SJSA1 (cell line): ENCODE measurements around the gene GLOD4. TPM values are rescaled to one million over a fixed set of nuclear protein-coding genes. Genes with fewer than 3 reads are reported as not detected.
"Not testable (repeated sequence)": the region's sequence is repeated elsewhere in the genome, so short reads cannot be mapped to it uniquely, and the experiment has no call there.

Experiments used
- DNase-seq, 2 experiments: peaks; one replicate each; pipeline ENCODE4 v3.0.0-alpha.2; 2015 to 2020; ENCODE audit warnings: low spot score in 2 of 2, low read depth in 1 of 2
- H3K27ac ChIP-seq: fragments of 250-450 bp; sonication (Bioruptor Pico); 2 replicates; pipeline ENCODE4 v1.5.1; 2020; ENCODE audit warnings: mild to moderate bottlenecking, moderate library complexity
- H3K27me3 ChIP-seq: fragments of 250-450 bp; sonication (Bioruptor Pico); replicated peaks from 2 replicates; pipeline ENCODE4 v1.5.1; 2020; ENCODE audit warnings: mild to moderate bottlenecking, moderate library complexity
- H3K36me3 ChIP-seq: fragments of 250-450 bp; sonication (Bioruptor Pico); 2 replicates; pipeline ENCODE4 v1.5.1; 2020; ENCODE audit warnings: mild to moderate bottlenecking
- H3K4me1 ChIP-seq: fragments of 250-450 bp; sonication (Bioruptor Pico); replicated peaks from 2 replicates; pipeline ENCODE4 v1.6.1; 2021; ENCODE audit warnings: mild to moderate bottlenecking
- H3K4me3 ChIP-seq: fragments of 250-450 bp; sonication (Bioruptor Pico); 2 replicates; pipeline ENCODE4 v1.5.1; 2020; ENCODE audit warnings: mild to moderate bottlenecking
- H3K9me3 ChIP-seq: fragments of 250-450 bp; sonication (Bioruptor Pico); replicated peaks from 2 replicates; pipeline ENCODE4 v1.5.1; 2020; ENCODE audit warnings: mild to moderate bottlenecking
- total RNA-seq: library from RNA; depleted of rRNA; stranded (reverse); fragments of >200 nt; shearing (Covaris generic); gene quantifications from 2 replicates; pipeline ENCODE4 v1.2.3, GENCODE V29; 2014

The GLOD4 gene
- total RNA-seq, 1 experiment from 2014 or later = 64.7 TPM

- H3K4me3 ChIP-seq = no peak overlapping the region
Measured at GRCh38 chr17:784143-784542, 2.1 kb upstream of the GLOD4 start.

DNA sequence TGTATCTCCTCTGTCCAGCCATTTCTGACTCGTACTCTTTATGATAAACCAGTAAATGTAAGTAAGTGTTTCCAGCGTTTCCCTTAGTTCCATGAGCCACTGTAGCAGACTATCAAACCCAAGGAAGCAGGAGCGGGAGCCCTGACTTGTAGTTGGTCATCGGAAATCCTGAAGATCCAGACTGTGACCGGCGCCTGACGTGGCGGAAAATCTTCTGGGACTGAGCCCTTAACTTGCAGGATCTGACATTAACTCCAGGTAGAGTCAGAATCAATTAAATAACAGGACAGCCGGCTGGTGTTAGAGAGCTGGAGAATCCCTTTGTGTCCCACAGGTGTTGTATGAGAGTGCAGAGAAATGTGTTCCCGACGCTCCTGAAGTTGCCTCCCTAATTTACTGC is 4.0 kb downstream of the GLOD4 start:
- Histone ChIP-seq H3K4me1 (peaks cover 20% of the 10 kb centered on the region), H3K4me3 (no peak overlapping the region), H3K36me3 (peaks cover 62% of the 10 kb centered on the region), H3K27me3 (no peaks in the 10 kb centered on the region), H3K27ac (no peak overlapping the region), H3K9me3 (no peaks in the 10 kb centered on the region)
- DNase-seq = no peak

More at GRCh38 chr17:784143-784542, 2.1 kb upstream of the GLOD4 start:
- DNase-seq = no peak
- Histone ChIP-seq H3K27me3 (no peaks in the 10 kb centered on the region), H3K27ac (no peak overlapping the region), H3K36me3 (peaks cover 34% of the 10 kb centered on the region), H3K9me3 (no peaks in the 10 kb centered on the region), H3K4me1 (peaks cover 10% of the 10 kb centered on the region)

GRCh38 chr17:774313-774584 is 7.8 kb downstream of the GLOD4 start:
- H3K27me3 ChIP-seq = no peaks in the 10 kb centered on the region
- DNase-seq = no peak
- H3K27ac ChIP-seq = no peak overlapping the region
- H3K4me1 ChIP-seq = peaks cover 15% of the 10 kb centered on the region
- no peaks in the 10 kb centered on the region for H3K9me3 ChIP-seq
- H3K4me3 ChIP-seq = no peak overlapping the region
- H3K36me3 ChIP-seq = peaks cover 85% of the 10 kb centered on the region

GRCh38 chr17:773467-774312 is 8.4 kb downstream of the GLOD4 start:
- Histone ChIP-seq H3K4me3 (no peak overlapping the region), H3K27ac (no peak overlapping the region), H3K9me3 (no peaks in the 10 kb centered on the region), H3K4me1 (peaks cover 15% of the 10 kb centered on the region), H3K27me3 (no peaks in the 10 kb centered on the region), H3K36me3 (peaks cover 82% of the 10 kb centered on the region)
- DNase-seq = peak in 1 of 2 experiments; percentile 16

DNA sequence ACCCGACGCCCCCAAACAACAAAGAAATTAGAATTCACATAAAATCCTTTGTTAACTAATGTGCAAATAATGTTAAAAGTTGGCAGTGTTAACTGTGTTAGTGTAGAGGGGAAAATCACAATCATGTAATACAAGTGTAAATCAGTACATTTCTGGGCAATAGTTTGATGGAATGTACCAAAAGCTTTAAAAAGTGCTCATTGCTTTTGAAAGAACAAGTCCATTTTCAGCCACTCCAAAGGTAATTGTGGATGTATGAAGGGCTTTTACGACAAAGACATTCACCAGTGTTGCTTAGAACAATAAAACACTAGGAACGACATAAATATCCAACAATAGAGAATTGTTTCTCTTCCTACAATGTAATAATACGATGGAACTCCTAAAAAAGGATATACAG is 9.1 kb downstream of the GLOD4 start:
- no peak for DNase-seq
- peaks cover 76% of the 10 kb centered on the region for H3K36me3 ChIP-seq
- H3K27me3 ChIP-seq = no peaks in the 10 kb centered on the region
- no peaks in the 10 kb centered on the region for H3K9me3 ChIP-seq
- H3K4me3 ChIP-seq = no peak overlapping the region
- no peak overlapping the region for H3K27ac ChIP-seq
- H3K4me1 ChIP-seq = peaks cover 15% of the 10 kb centered on the region

- Histone ChIP-seq H3K27ac (no peak overlapping the region), H3K27me3 (no peaks in the 10 kb centered on the region), H3K4me1 (no peaks in the 10 kb centered on the region), H3K4me3 (no peak overlapping the region), H3K36me3 (peaks cover 60% of the 10 kb centered on the region), H3K9me3 (no peaks in the 10 kb centered on the region)
- no peak for DNase-seq
Measured at GRCh38 chr17:767076-767475, 15.0 kb downstream of the GLOD4 start.

GRCh38 chr17:760371-760770 is 21.7 kb downstream of the GLOD4 start:
- no peak overlapping the region for H3K27ac ChIP-seq
- H3K27me3 ChIP-seq = no peaks in the 10 kb centered on the region

GRCh38 chr17:759964-760363 is 22.1 kb downstream of the GLOD4 start:
- Histone ChIP-seq H3K9me3 (no peaks in the 10 kb centered on the region), H3K4me1 (no peaks in the 10 kb centered on the region), H3K27ac (no peak overlapping the region), H3K27me3 (no peaks in the 10 kb centered on the region), H3K36me3 (peaks cover 55% of the 10 kb centered on the region), H3K4me3 (no peak overlapping the region)
- no peak for DNase-seq

More at GRCh38 chr17:760371-760770, 21.7 kb downstream of the GLOD4 start:
- DNase-seq = no peak
- H3K4me1 ChIP-seq = no peaks in the 10 kb centered on the region
- no peak overlapping the region for H3K4me3 ChIP-seq
- H3K36me3 ChIP-seq = peaks cover 59% of the 10 kb centered on the region
- H3K9me3 ChIP-seq = no peaks in the 10 kb centered on the region

- Histone ChIP-seq H3K4me1 (peaks cover 12% of the 10 kb centered on the region), H3K36me3 (peaks cover 37% of the 10 kb centered on the region)
- H3K4me3 ChIP-seq, DNase-seq, H3K27me3 ChIP-seq, H3K27ac ChIP-seq, H3K9me3 ChIP-seq: not testable (repeated sequence)
Measured at GRCh38 chr17:756010-756567, 26.0 kb downstream of the GLOD4 start.

DNA sequence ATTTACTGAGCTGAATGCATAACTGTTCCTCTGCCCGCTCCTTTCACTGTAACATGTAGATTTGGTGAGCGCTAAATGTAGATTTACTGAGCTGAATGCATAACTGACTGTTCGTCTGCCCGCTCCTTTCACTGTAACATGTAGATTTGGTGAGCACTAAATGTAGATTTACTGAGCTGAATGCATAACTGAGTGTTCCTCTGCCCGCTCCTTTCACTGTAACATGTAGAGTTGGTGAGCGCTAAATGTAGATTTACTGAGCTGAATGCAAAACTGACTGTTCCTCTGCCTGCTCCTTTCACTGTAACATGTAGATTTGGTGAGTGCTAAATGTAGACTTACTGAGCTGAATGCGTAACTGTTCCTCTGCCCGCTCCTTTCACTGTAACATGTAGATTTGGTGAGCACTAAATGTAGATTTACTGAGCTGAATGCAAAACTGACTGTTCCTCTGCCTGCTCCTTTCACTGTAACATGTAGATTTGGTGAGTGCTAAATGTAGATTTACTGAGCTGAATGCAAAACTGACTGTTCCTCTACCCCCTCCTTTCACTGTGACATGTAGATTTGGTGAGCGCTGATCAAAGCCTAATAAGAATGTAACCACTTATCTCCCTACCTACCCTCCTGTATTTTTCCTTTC is 26.6 kb downstream of the GLOD4 start:
- not testable (repeated sequence) for H3K9me3 ChIP-seq

GRCh38 chr17:753418-753817 is 28.7 kb downstream of the GLOD4 start:
- H3K27me3 ChIP-seq = no peaks in the 10 kb centered on the region
- peaks cover 20% of the 10 kb centered on the region for H3K4me1 ChIP-seq
- H3K36me3 ChIP-seq = peaks cover 25% of the 10 kb centered on the region
- no peak overlapping the region for H3K27ac ChIP-seq
- DNase-seq = no peak
- H3K4me3 ChIP-seq = no peak overlapping the region
- no peaks in the 10 kb centered on the region for H3K9me3 ChIP-seq

More for the DNA sequence above, 26.6 kb downstream of the GLOD4 start:
- not testable (repeated sequence) for H3K27ac ChIP-seq, DNase-seq, H3K27me3 ChIP-seq, H3K4me3 ChIP-seq
- peaks cover 19% of the 10 kb centered on the region for H3K4me1 ChIP-seq
- H3K36me3 ChIP-seq = peaks cover 32% of the 10 kb centered on the region

DNA sequence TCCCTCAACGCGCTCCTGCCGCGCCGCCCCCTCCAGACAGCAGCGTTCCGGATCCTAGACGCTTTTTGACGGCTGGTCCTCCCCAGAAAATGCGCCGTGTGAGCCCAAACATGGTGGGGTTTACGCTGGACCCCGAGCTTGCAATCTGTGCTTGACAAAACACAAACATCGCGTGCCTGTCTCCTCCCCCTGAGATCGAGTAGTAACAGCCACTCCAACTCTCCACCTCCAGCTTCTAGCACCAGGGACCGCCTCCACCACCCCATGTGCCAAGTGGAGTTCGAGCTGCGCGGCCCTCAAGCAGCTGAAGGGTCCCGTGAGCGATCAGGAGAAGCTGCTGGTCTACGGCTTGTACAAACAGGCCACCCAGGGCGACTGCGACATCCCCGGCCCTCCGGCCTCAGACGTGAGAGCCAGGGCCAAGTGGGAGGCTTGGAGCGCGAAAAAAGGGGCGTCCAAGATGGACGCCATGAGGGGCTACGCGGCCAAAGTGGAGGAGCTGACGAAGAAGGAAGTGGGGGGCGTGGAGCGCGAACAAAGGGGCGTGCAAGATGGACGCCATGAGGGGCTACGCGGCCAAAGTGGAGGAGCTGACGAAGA is 29.4 kb downstream of the GLOD4 start:
- peak overlapping the region; percentile 45 for H3K27ac ChIP-seq
- DNase-seq = peak in 1 of 2 experiments; percentile 18

DNA sequence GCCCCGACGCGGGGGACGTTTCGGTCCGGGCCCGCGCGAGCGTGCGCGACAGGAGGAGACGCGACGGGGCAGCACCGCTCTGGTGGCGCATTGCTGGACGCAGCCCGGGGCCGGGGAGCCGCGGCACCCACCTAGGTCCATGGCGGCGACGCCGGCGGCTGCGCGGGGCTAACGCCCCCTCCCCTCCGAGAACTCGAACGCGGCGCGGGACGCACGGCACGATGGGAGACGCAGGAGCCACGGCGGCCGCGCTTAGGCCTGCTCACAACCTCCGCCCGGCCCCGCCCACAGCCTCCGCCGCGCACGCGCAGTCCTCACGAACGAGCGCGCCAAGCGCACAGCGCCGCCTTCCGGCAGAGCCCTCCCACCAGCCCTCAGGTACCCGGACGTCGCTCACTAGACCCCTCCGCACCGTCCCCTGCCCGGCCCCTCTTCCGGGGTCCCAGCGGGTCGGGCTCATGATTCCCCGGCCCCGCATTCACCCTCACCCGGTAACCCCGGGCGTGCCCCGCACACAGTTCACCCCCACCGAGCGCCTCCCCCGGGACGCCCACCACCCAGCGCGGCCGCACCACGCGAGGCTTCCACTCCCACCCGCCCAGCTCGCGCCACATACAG is 30.0 kb downstream of the GLOD4 start, which contains the start of gene GEMIN4:
Gene GEMIN4, minus strand, starts transcription at position 263 of the 618 bp plus-strand sequence. Its CDS starts 122 bp downstream, at position 141.
- Histone ChIP-seq H3K9me3 (no peaks in the 10 kb centered on the region), H3K27me3 (no peaks in the 10 kb centered on the region), H3K4me3 (peak within 1 kb of the TSS; percentile 84), H3K4me1 (peaks cover 20% of the 10 kb centered on the region), H3K27ac (peak within 1 kb of the TSS; percentile 45), H3K36me3 (peaks cover 29% of the 10 kb centered on the region)
- DNase-seq = peak; percentile 85 to 90

More for the DNA sequence above, 29.4 kb downstream of the GLOD4 start:
- Histone ChIP-seq H3K4me3 (peak overlapping the region; percentile 84), H3K27me3 (no peaks in the 10 kb centered on the region), H3K9me3 (no peaks in the 10 kb centered on the region), H3K36me3 (peaks cover 29% of the 10 kb centered on the region), H3K4me1 (peaks cover 20% of the 10 kb centered on the region)
